ENCODE results near the gene ZNF652.

GRCh38 chr17:49343273-49343672 lies 18.8 kb downstream of the ZNF652 start:
- TF ChIP-seq POLR2A (IDR thresholded peaks at IDR 0.05; ENCODE audit: low read depth, low read length) (no peak), PAX5 (IDR thresholded peaks at IDR 0.05; ENCODE audit: insufficient read depth, low read length, severe bottlenecking) (no peak), TAF1 (IDR thresholded peaks at IDR 0.05; ENCODE audit: low read depth, low read length) (no peak)
